PC-3 (cell line): ENCODE measurements around the gene PRKAR2A. TPM values are rescaled to one million over a fixed set of nuclear protein-coding genes. Genes with fewer than 3 reads are reported as not detected.

Experiments used
- ATAC-seq: fragments of 200-7000 bp; cut with Tn5 transposase; 2 replicates; pipeline ENCODE4 v1.9.1; 2020; ENCODE audit warnings: mild to moderate bottlenecking, moderate library complexity
- BruUV-seq: library from RNA; stranded (reverse); fragments of 400-500 nt; replicated peaks from 2 replicates; lab custom pipeline; 2021; lab: Mats Ljungman, UMichigan
- CTCF ChIA-PET: fragments of 300-600 bp; sonication (Branson Sonifier 250); formaldehyde crosslinking; loops from one replicate; lab custom pipeline; 2022; ENCODE audit warnings: antibody characterized with exemption; lab: Charles Lee
- POLR2A ChIA-PET: fragments of 300-600 bp; sonication (Branson Sonifier 250); formaldehyde crosslinking; loops from one replicate; lab custom pipeline; 2022; ENCODE audit warnings: antibody characterized with exemption; ENCODE audit not compliant: unreplicated experiment; lab: Charles Lee
- DNase-seq: peaks from one replicate; pipeline ENCODE4 v3.0.0-alpha.2; 2015
- H2AFZ ChIP-seq: fragments of 300-600 bp; sonication (generic); 2 replicates; pipeline ENCODE4 v1.6.0; 2016; ENCODE audit warnings: antibody characterized with exemption, low read length
- H3F3A ChIP-seq: fragments of 300-600 bp; sonication (generic); one replicate; pipeline ENCODE4 v1.6.0; 2017; ENCODE audit warnings: antibody characterized with exemption, low read length, control low read depth, mild to moderate bottlenecking; ENCODE audit not compliant: unreplicated experiment
- H3K27ac ChIP-seq: fragments of 300-600 bp; sonication (generic); 2 replicates; pipeline ENCODE4 v1.5.1; 2016; ENCODE audit warnings: mild to moderate bottlenecking, low read length
- H3K27me3 ChIP-seq: fragments of 300-600 bp; sonication (generic); 2 replicates; pipeline ENCODE4 v1.6.1; 2016; ENCODE audit warnings: low read length, mixed read lengths
- H3K36me3 ChIP-seq: fragments of 300-600 bp; sonication (generic); 2 replicates; pipeline ENCODE4 v1.6.1; 2016; ENCODE audit warnings: low read depth, mixed run types, low read length, mixed read lengths
- H3K4me1 ChIP-seq: fragments of 300-600 bp; sonication (generic); 2 replicates; pipeline ENCODE4 v1.5.1; 2016; ENCODE audit warnings: low read length; ENCODE audit not compliant: insufficient read depth
- H3K4me2 ChIP-seq: fragments of 300-600 bp; sonication (generic); 2 replicates; pipeline ENCODE4 v1.6.0; 2016; ENCODE audit warnings: low read length
- H3K4me3 ChIP-seq: fragments of 300-600 bp; sonication (generic); 2 replicates; pipeline ENCODE4 v1.5.1; 2016; ENCODE audit warnings: mild to moderate bottlenecking, low read length, mixed read lengths
- H3K79me2 ChIP-seq: fragments of 300-600 bp; sonication (generic); 2 replicates; pipeline ENCODE4 v1.6.1; 2017; ENCODE audit warnings: low read length, mixed read lengths
- H3K9ac ChIP-seq: fragments of 300-600 bp; sonication (generic); 2 replicates; pipeline ENCODE4 v1.6.0; 2016; ENCODE audit warnings: mild to moderate bottlenecking, low read length
- H3K9me2 ChIP-seq: fragments of 300-600 bp; sonication (generic); replicated peaks from 2 replicates; pipeline ENCODE4 v1.6.1; 2016; ENCODE audit warnings: mixed run types, low read length, mixed read lengths
- H3K9me3 ChIP-seq: fragments of 300-600 bp; sonication (generic); 2 replicates; pipeline ENCODE4 v1.6.1; 2016; ENCODE audit warnings: low read length, mixed read lengths
- H4K20me1 ChIP-seq: fragments of 300-600 bp; sonication (generic); 2 replicates; pipeline ENCODE4 v1.6.1; 2016; ENCODE audit warnings: low read length, mixed read lengths
- EZH2 ChIP-seq: fragments of 300-600 bp; sonication (generic); IDR thresholded peaks from one replicate; pipeline ENCODE4 v1.6.1; 2017; ENCODE audit warnings: antibody characterized with exemption, mild to moderate bottlenecking, low read length; ENCODE audit not compliant: unreplicated experiment
- EZH2phosphoT487 ChIP-seq: fragments of 300-600 bp; sonication (generic); IDR thresholded peaks from 2 replicates; pipeline ENCODE4 v1.6.1; 2018; ENCODE audit warnings: mild to moderate bottlenecking, antibody characterized with exemption, low read length, borderline replicate concordance
- intact Hi-C: fragments of 100-400 bp; cut with micrococcal nuclease; formaldehyde crosslinking; loops from 2 replicates; pipeline ENCODE4 v1.9.0; 2023
- total RNA-seq: library from RNA; depleted of rRNA; stranded (reverse); fragments of >200 nt; gene quantifications from 2 replicates; pipeline ENCODE4 v1.2.3, GENCODE V29; 2014
- TF ChIP-seq, protein P1 (sequence below): fragments of 300-600 bp; sonication (generic); conservative IDR thresholded peaks from 2 replicates; pipeline ENCODE4 v1.5.1; 2017; ENCODE audit warnings: antibody characterized with exemption, low read depth, mild to moderate bottlenecking, low read length

PRKAR2A gene
- total RNA-seq, 1 experiment from 2014 or later, result 68.1 TPM

DNA sequence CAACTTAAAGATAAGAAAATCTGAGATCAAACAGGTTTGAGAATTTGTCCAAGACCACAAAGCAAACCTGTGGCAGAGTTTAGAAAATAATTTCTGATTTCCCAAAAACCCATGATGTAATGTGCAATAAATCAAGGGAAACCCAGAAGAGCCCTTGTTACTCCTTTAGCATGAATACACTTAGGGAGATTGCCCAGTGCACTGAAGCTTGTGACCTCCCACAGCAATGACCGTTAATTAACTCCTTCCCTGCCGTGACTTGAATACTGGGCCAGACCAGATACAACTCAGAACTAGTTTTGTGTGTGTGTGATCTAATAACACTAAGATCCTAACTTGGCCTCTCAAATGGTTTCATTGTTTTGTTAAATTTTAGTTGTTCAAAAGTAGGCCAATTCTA is 2.5 kb downstream of the PRKAR2A start:
- ATAC-seq, result no peak
- H2AFZ ChIP-seq, result no peak overlapping the region
- H3K4me2 ChIP-seq, result peak overlapping the region; percentile 80
- ChIA-PET CTCF (no interaction called here), POLR2A (no interaction called here)
- H3K79me2 ChIP-seq, result peaks cover 36% of the 10 kb centered on the region
- peak overlapping the region; percentile 76; the same call in 1 of the 2 replicates for H3K4me3 ChIP-seq
- H3K9me2 ChIP-seq, result no peaks in the 10 kb centered on the region
- BruUV-seq, result no TSS peak
- H3K9ac ChIP-seq, result no peak overlapping the region
- H3K9me3 ChIP-seq, result no peaks in the 10 kb centered on the region
- DNase-seq, result no peak
- H4K20me1 ChIP-seq, result peaks cover 9% of the 10 kb centered on the region; the same call in 1 of the 2 replicates
- H3K36me3 ChIP-seq, result no peaks in the 10 kb centered on the region
- no peaks in the 10 kb centered on the region for H3F3A ChIP-seq
- H3K4me1 ChIP-seq, result peaks cover 7% of the 10 kb centered on the region
- no peak overlapping the region for H3K27ac ChIP-seq
- no peaks in the 10 kb centered on the region for H3K27me3 ChIP-seq
- TF ChIP-seq EZH2phosphoT487 (no peak), EZH2 (no peak)
- TF ChIP-seq, protein P1, sequence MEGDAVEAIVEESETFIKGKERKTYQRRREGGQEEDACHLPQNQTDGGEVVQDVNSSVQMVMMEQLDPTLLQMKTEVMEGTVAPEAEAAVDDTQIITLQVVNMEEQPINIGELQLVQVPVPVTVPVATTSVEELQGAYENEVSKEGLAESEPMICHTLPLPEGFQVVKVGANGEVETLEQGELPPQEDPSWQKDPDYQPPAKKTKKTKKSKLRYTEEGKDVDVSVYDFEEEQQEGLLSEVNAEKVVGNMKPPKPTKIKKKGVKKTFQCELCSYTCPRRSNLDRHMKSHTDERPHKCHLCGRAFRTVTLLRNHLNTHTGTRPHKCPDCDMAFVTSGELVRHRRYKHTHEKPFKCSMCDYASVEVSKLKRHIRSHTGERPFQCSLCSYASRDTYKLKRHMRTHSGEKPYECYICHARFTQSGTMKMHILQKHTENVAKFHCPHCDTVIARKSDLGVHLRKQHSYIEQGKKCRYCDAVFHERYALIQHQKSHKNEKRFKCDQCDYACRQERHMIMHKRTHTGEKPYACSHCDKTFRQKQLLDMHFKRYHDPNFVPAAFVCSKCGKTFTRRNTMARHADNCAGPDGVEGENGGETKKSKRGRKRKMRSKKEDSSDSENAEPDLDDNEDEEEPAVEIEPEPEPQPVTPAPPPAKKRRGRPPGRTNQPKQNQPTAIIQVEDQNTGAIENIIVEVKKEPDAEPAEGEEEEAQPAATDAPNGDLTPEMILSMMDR, result no peak
- intact Hi-C loops, result no loop called here

DNA sequence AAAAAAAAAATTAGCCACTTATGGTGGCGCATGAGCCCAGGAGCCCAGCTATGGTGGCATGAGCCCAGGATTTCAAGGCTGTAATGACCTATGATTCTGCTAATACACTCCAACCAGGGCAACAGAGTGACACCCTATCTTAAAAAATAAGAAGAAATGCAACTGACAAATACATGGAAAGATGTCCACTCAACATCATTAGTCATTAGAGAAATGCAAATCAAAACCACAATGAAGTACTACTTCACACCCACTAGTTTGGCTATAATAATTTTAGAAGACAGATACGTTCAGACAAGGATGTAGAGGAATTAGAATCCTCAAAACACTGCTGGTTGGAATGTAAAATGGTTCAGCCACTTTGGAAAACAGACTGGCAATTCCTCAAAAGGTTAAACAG is 10.5 kb downstream of the PRKAR2A start:
- no TSS peak for BruUV-seq
- TF ChIP-seq EZH2 (no peak), EZH2phosphoT487 (no peak)
- TF ChIP-seq, protein P1, result no peak
- no peaks in the 10 kb centered on the region for H3F3A ChIP-seq
- H3K4me2 ChIP-seq, result no peak overlapping the region
- DNase-seq, result no peak
- H3K4me3 ChIP-seq, result no peak overlapping the region
- peaks cover 4% of the 10 kb centered on the region; the same call in 1 of the 2 replicates for H3K36me3 ChIP-seq
- no peaks in the 10 kb centered on the region for H4K20me1 ChIP-seq
- no peak overlapping the region for H3K27ac ChIP-seq
- H3K9ac ChIP-seq, result no peak overlapping the region
- H3K79me2 ChIP-seq, result peaks cover 68% of the 10 kb centered on the region
- H2AFZ ChIP-seq, result no peak overlapping the region
- intact Hi-C loops, result no loop called here
- POLR2A ChIA-PET, result no interaction called here
- no peaks in the 10 kb centered on the region for H3K9me2 ChIP-seq
- no peak for ATAC-seq
- no peaks in the 10 kb centered on the region for H3K27me3 ChIP-seq
- H3K9me3 ChIP-seq, result no peaks in the 10 kb centered on the region
- CTCF ChIA-PET, result no interaction called here
- no peaks in the 10 kb centered on the region for H3K4me1 ChIP-seq

DNA sequence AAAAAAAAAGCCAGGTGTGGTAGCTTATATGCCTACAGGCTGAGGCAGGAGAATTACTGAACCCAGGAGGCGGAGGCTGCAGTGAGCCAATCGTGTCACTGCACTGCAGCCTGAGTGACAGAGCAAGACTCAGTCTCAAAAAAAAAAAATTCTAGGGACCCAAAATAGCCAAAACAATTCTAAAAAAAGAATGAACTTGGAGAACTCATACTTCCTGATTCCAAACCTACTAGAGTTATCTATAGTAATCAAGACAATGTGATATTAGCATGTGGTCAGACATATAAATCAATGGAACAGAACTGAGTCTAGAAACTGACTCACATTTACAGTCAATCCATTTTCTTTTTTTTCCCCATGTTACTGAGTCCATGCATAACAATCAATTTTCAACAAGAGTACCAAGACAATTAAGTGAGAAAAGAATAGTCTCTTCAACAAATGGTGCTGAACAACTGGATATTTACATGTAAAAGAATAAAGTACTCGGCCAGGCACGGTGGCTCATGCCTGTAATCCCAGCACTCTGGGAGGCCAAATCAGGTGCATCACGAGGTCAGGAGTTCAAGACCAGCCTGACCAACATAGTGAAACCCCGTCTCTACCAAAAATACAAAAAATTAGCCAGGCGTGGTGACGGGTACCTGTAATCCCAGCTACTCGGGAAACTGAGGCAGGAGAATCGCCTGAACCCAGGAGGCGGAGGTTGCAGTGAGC is 11.9 kb downstream of the PRKAR2A start:
- BruUV-seq, result no TSS peak
- Histone ChIP-seq H3K4me1 (no peaks in the 10 kb centered on the region), H3K79me2 (peaks cover 70% of the 10 kb centered on the region), H3K9ac (no peak overlapping the region), H3F3A (no peaks in the 10 kb centered on the region), H4K20me1 (no peaks in the 10 kb centered on the region), H3K36me3 (peaks cover 4% of the 10 kb centered on the region; the same call in 1 of the 2 replicates), H3K4me2 (no peak overlapping the region), H3K4me3 (no peak overlapping the region), H2AFZ (no peak overlapping the region), H3K9me3 (no peaks in the 10 kb centered on the region), H3K27ac (no peak overlapping the region), H3K27me3 (no peaks in the 10 kb centered on the region), H3K9me2 (no peaks in the 10 kb centered on the region)
- POLR2A ChIA-PET, result no interaction called here
- CTCF ChIA-PET, result no interaction called here
- intact Hi-C loops, result no loop called here
- DNase-seq, result no peak
- TF ChIP-seq, protein P1, result no peak
- TF ChIP-seq EZH2, result no peak
- no peak for TF ChIP-seq EZH2phosphoT487
- no peak for ATAC-seq
